Neural cell (in vitro differentiated cells): ENCODE measurements around the gene PXK.

Experiments used
- EP300 ChIP-seq: fragments of 450-650 bp; conservative IDR thresholded peaks from 2 replicates; pipeline ENCODE4 v1.6.1; 2014; ENCODE audit warnings: antibody characterized with exemption, mild to moderate bottlenecking, moderate library complexity; ENCODE audit not compliant: poor library complexity, severe bottlenecking
- POLR2AphosphoS5 ChIP-seq: IDR thresholded peaks from 2 replicates; pipeline ENCODE4 v1.6.1; 2012
- TF ChIP-seq, protein P1 (sequence below): fragments of 450-650 bp; IDR thresholded peaks from 2 replicates; pipeline ENCODE4 v1.5.1; 2014; ENCODE audit warnings: antibody characterized with exemption, mild to moderate bottlenecking, moderate library complexity; ENCODE audit not compliant: poor library complexity, severe bottlenecking

DNA sequence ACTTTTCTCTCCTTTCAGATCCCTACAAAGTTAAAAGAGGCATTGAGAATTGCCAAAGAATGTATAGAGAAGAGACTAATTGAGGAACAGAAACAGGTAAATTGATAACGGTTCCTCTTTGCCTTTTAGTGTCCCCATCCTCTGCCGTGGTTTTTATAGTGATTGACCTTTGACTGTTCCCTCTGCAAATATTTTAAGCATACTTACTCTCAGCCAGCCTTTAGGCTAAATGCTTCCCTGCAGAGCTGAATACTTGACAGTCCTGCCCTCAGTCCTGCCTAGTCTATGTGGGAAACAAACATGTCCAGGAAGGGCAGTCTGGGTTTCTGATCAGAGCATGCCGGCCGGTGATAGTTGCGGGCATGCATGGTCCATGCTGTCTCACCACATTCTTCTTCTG is 76.2 kb downstream of the PXK start:
- TF ChIP-seq, protein P1, sequence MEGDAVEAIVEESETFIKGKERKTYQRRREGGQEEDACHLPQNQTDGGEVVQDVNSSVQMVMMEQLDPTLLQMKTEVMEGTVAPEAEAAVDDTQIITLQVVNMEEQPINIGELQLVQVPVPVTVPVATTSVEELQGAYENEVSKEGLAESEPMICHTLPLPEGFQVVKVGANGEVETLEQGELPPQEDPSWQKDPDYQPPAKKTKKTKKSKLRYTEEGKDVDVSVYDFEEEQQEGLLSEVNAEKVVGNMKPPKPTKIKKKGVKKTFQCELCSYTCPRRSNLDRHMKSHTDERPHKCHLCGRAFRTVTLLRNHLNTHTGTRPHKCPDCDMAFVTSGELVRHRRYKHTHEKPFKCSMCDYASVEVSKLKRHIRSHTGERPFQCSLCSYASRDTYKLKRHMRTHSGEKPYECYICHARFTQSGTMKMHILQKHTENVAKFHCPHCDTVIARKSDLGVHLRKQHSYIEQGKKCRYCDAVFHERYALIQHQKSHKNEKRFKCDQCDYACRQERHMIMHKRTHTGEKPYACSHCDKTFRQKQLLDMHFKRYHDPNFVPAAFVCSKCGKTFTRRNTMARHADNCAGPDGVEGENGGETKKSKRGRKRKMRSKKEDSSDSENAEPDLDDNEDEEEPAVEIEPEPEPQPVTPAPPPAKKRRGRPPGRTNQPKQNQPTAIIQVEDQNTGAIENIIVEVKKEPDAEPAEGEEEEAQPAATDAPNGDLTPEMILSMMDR: no peak
- no peak for TF ChIP-seq POLR2AphosphoS5
- no peak for TF ChIP-seq EP300
